GM19328 (cell line): Measurements from ENCODE around the gene DBF4.
"Not testable (repeated sequence)": the region's sequence is repeated elsewhere in the genome, so short reads cannot be mapped to it uniquely, and the experiment has no call there.

Experiments
- ATAC-seq: cut with Tn5 transposase; IDR thresholded peaks from one replicate; pipeline ENCODE4 v1.9.1; 2021; ENCODE audit warnings: mild to moderate bottlenecking, moderate library complexity; ENCODE audit not compliant: unreplicated experiment

The DBF4 gene

GRCh38 chr7:87876040-87876868, at the start of gene DBF4, which contains the start of gene SLC25A40:
TSS of gene DBF4 (plus strand) at chr7:87876493. CDS start at chr7:87876733, 240 bp downstream.
TSS of gene SLC25A40 (minus strand) at chr7:87876360. CDS start at chr7:87858727, 17,633 bp downstream.
- peak; percentile 90 for ATAC-seq

DNA sequence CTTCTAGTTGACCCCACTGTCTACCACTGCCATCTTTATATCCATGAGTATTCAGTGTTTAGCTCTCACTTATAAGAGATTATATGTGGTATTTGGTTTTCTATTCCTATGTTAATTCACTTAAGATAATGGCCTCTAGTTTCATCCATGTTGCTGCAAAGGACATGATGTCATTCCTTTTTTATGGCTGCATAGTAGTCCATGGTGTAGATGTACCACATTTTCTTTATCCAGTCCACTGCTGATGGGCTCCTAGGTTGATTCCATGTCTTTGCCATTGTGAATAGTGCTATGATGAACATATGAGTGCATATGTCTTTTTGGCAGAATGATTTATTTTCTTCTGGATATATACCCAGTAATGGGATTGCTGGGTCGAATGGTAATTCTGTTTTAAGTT, 47.9 kb upstream of the DBF4 start:
- ATAC-seq, result not testable (repeated sequence)

DNA sequence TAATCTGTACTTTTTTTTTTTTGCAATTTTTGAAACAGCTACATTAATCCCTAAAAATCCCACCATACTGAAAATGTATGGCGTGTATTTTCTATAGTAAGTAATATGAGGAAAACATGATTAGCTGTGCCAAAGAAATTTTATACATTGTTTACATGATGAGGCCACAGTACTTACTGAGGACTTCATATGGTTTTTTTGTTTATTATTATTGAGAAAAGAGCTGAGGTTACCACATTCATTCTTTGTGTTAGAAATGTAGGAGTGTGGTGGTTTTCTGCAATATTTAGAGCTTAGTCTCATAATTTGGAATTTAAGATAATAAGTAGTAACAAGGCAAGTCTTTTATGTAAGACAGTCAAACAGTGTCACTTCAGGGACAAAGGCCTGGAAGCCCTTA, 45.2 kb upstream of the DBF4 start:
- no peak for ATAC-seq

DNA sequence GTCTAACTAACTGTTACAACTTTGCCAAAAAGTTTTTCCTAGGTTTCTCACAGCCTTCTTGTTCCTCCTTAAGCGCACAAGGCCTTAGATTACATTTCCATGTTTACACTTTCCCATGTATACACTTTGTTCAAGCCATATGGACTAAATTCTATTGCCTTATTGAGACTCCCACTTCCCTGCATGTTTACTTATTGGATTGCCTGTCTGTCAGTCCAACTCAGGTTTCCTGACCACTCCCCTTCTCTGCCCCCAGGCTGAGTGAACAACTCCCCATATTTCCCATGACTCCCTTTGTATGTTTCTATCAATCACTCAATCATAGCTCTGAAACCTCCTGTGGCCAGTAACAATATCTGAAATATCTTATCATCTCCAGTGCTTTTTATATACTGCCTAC, 43.2 kb upstream of the DBF4 start:
- ATAC-seq, result no peak

- ATAC-seq, result no peak
Observed at GRCh38 chr7:87837597-87837996, 38.7 kb upstream of the DBF4 start.

DNA sequence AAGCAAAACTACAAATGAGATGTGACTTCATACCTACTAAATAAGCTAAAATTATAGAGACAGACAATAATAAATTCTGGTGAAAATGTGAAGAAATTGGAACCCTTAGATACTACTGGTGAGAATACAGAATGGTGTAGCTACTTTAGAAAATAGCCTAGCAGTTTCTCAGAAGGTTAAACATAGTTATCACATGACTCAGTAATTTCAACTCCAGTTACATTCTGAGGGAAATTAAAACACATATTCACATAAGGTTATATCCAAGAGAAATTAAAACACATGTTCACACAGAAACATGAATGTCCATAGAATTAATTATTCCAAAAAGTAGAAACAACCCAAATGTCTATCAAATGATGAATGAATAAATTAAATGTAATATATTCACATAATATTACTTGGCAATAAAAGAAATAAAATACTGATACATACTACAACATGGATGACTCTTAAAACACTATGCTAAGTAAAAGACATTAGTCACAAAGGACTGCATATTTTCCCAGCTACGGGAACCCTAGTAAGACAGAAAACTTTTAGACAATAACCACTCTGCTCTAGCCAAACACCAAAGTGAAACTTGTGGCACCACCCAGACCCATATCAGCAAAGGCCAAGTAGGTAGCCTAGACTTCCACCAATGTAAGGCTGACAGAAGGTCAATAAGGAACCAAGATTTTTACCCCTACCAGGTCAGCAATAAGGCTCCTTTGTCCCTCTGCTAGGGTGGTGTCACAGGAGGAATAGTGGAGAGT, 25.3 kb upstream of the DBF4 start:
- no peak for ATAC-seq

- ATAC-seq, result no peak
Observed at GRCh38 chr7:87852306-87852705, 24.0 kb upstream of the DBF4 start.

GRCh38 chr7:87853237-87853864, 22.9 kb upstream of the DBF4 start:
- no peak for ATAC-seq

DNA sequence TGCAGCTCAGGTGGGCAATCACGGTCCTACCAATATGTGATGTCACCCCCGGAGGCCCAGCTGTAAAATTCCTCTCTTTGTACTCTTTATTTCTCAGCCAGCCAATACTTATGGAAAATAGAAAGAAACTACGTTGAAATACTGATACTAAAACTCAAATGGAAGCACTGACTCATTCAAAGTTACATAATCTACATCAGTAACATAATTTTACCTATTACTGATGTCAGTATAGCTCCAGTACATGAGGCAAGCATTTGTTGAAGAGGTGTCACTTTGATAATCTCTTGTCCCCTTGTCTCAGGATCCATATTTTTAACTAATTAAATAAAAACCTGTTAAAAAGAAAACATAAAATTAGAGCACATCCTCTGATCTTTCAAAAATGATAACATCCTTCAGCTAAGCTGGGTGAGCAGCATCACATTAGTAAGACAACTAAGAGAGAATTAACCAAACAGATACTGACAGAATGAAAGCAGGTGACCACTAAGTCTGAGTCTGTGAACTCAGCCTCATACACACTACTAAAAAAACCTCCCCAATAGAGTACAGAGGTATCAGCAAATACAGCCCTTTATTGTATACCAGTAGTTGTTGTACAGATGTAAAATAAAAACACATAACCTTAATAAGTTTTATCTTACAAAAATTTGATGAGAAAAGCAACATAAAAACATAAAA, 17.7 kb upstream of the DBF4 start:
- ATAC-seq, result no peak

GRCh38 chr7:87866089-87866488, 10.2 kb upstream of the DBF4 start:
- no peak for ATAC-seq

- not testable (repeated sequence) for ATAC-seq
Observed at GRCh38 chr7:87866533-87866932, 9.8 kb upstream of the DBF4 start.

DNA sequence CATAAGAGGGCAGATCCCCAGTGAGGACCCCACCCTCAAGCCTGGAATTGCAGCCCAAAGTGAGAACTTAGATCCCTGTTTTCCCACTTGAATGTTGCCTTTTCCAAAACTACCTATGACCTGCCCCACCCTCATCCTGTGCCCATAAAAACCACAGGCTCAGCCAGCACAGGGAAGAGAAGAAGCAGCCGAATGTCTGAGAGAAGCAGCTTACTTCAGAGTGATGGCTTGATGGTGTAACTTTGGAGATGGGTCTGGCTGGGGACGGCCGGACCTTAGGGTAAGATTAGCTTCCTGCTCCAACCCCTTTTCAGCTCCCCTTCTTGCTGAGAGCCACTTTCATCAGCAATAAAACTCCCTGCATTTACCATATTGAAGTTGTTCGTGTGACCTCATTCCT, 5.8 kb upstream of the DBF4 start:
- ATAC-seq, result no peak

- no peak for ATAC-seq
Observed at GRCh38 chr7:87872346-87872745, 3.9 kb upstream of the DBF4 start.

- not testable (repeated sequence) for ATAC-seq
Observed at GRCh38 chr7:87873328-87873727, 3.0 kb upstream of the DBF4 start.

- ATAC-seq, result no peak
Observed at GRCh38 chr7:87874066-87874465, 2.2 kb upstream of the DBF4 start.

GRCh38 chr7:87875151-87876039, 898 bp upstream of the DBF4 start:
- peak; percentile 11 for ATAC-seq

DNA sequence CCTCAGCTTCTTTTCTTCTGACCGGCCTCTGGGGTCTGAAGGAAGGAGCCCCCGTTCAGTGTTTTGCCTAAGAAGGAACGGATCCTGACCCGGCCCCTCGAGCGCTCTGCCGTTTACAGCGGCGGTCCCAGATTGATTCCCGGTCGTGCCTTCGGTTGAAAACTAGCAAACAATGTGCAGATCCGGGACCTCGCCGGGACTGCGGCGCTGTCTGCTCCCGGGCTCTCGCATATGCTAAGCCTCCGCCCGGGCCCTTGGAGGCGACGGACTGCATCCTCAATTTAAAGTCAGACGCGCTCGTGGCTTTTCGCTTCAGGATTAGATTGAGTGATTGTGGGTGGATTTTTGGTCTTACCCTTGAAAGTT, 559 bp downstream of the DBF4 start:
- ATAC-seq, result no peak

DNA sequence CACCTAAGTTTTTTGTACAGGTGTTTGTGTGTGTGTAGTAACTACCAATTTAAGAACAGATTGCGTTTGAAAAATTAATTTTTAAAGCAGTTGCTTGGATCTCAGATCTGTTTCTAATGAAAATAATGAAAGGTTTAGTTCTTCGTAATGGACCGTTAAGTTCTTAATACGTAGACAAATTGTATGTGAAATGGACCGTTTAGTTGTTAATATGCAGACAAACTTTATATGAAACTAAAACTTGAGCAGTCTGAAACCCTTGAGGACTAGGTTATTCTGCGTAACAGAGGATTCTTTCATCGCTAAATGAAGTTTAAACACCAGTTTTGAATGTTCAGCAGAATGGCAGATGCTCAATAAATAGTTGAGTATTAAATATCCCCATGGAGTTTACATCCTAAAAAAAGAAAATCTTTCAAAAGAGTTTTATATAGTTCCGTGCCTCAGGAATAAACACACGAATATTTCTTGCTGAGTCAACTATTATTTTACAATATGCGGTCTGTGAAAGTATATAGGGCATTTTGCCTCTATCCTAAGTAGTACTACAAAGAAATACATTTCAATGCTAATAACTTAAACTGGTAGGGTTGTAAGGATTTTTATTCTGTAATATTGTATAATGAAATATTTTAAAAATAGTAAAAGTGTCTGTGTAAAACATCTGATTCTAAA, 1.2 kb downstream of the DBF4 start:
- ATAC-seq, result no peak

DNA sequence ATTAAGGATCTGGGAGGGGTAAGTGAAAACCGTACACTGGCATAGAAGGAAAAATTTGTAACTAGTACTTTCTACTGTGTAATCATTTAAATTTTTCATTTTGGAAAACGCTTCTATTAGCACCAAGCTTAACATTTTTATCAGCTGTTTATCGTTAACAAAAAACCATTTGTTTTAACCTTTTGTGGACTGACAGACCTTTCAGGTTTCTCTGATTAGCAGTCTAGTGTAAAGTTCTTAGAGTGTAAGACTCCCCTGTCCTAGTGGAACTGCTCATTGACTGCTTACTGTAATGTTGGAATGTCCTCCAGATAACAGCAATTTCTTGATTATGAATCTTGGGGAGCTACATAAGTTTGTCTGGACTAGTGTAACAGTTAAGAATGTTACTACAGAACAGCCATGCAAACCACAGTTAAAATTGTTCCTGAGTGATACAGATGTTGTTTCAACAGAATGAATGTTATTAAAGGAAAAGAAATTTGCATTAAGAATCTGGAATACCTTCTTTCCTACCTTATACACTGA, 2.0 kb downstream of the DBF4 start:
- no peak for ATAC-seq
